ENCODE data around the gene STK17A. TPM values are rescaled to one million over a fixed set of nuclear protein-coding genes. Genes with fewer than 3 reads are reported as not detected.

The STK17A gene
- polyA plus RNA-seq (2013, experiment 1 of 2), result 37.7 TPM
- polyA plus RNA-seq (2013, experiment 2 of 2), result 37.0 TPM

- 1% methylated on average over 28 to 56 of the region's 83 CpGs for WGBS, 2 experiments (ENCODE audit: insufficient coverage in 2 of 2)
- Histone ChIP-seq H3K27ac (ENCODE audit: low read depth, low read length, severe bottlenecking) (peak within 1 kb of the TSS; percentile 84), H3K36me3 (ENCODE audit: control insufficient read depth, insufficient read depth, low read length) (no peaks in the 10 kb centered on the region), H3K4me1 (ENCODE audit: control insufficient read depth, insufficient read depth, low read length, poor library complexity, severe bottlenecking) (peaks cover 5% of the 10 kb centered on the region), H3K4me3 (ENCODE audit: extremely low read depth, insufficient read depth, low read length, poor library complexity, severe bottlenecking) (peak within 1 kb of the TSS; percentile 76), H3K9me3 (ENCODE audit: control insufficient read depth, low read length) (peaks cover 6% of the 10 kb centered on the region)
Measured at GRCh38 chr7:43582503-43583423, at the start of gene STK17A. Gene STK17A, plus strand, starts transcription at chr7:43583108. Its CDS starts 136 bp downstream, at chr7:43583244.

- no peaks in the 10 kb centered on the region for H3K36me3 ChIP-seq (ENCODE audit: control insufficient read depth, insufficient read depth, low read length)
- H3K4me1 ChIP-seq (ENCODE audit: control insufficient read depth, insufficient read depth, low read length, poor library complexity, severe bottlenecking), result peaks cover 13% of the 10 kb centered on the region
- no peak overlapping the region for H3K27ac ChIP-seq (ENCODE audit: low read depth, low read length, severe bottlenecking)
- WGBS, 2 experiments (ENCODE audit: insufficient coverage in 2 of 2), result 91 to 92% methylated on average over 3 to 5 of the region's 6 CpGs
- no peak overlapping the region for H3K4me3 ChIP-seq (ENCODE audit: extremely low read depth, insufficient read depth, low read length, poor library complexity, severe bottlenecking)
- H3K9me3 ChIP-seq (ENCODE audit: control insufficient read depth, low read length), result no peaks in the 10 kb centered on the region
Measured at GRCh38 chr7:43533801-43534479, 49.0 kb upstream of the STK17A start.

- no peak overlapping the region for H3K4me3 ChIP-seq (ENCODE audit: extremely low read depth, insufficient read depth, low read length, poor library complexity, severe bottlenecking)
- H3K4me1 ChIP-seq (ENCODE audit: control insufficient read depth, insufficient read depth, low read length, poor library complexity, severe bottlenecking), result peaks cover 13% of the 10 kb centered on the region
- H3K9me3 ChIP-seq (ENCODE audit: control insufficient read depth, low read length), result no peaks in the 10 kb centered on the region
- WGBS, 2 experiments (ENCODE audit: insufficient coverage in 2 of 2), result 94 to 100% methylated on average over 2 to 3 of the region's 4 CpGs
- no peaks in the 10 kb centered on the region for H3K36me3 ChIP-seq (ENCODE audit: control insufficient read depth, insufficient read depth, low read length)
- no peak overlapping the region for H3K27ac ChIP-seq (ENCODE audit: low read depth, low read length, severe bottlenecking)
Measured at GRCh38 chr7:43535031-43535451, 47.9 kb upstream of the STK17A start.

GRCh38 chr7:43535810-43536585, 46.9 kb upstream of the STK17A start:
- 81 to 100% methylated on average over 2 to 4 of the region's 6 CpGs for WGBS, 2 experiments (ENCODE audit: insufficient coverage in 2 of 2)
- Histone ChIP-seq H3K27ac (ENCODE audit: low read depth, low read length, severe bottlenecking) (no peak overlapping the region), H3K4me1 (ENCODE audit: control insufficient read depth, insufficient read depth, low read length, poor library complexity, severe bottlenecking) (peaks cover 13% of the 10 kb centered on the region)

GRCh38 chr7:43536773-43537172, 46.1 kb upstream of the STK17A start:
- Histone ChIP-seq H3K4me3 (ENCODE audit: extremely low read depth, insufficient read depth, low read length, poor library complexity, severe bottlenecking) (no peak overlapping the region), H3K36me3 (ENCODE audit: control insufficient read depth, insufficient read depth, low read length) (no peaks in the 10 kb centered on the region), H3K27ac (ENCODE audit: low read depth, low read length, severe bottlenecking) (no peak overlapping the region), H3K4me1 (ENCODE audit: control insufficient read depth, insufficient read depth, low read length, poor library complexity, severe bottlenecking) (peaks cover 13% of the 10 kb centered on the region), H3K9me3 (ENCODE audit: control insufficient read depth, low read length) (no peaks in the 10 kb centered on the region)
- WGBS, 2 experiments (ENCODE audit: insufficient coverage in 2 of 2), result 95 to 96% methylated on average over 15 of the region's 15 CpGs

More at GRCh38 chr7:43535810-43536585, 46.9 kb upstream of the STK17A start:
- Histone ChIP-seq H3K36me3 (ENCODE audit: control insufficient read depth, insufficient read depth, low read length) (no peaks in the 10 kb centered on the region), H3K4me3 (ENCODE audit: extremely low read depth, insufficient read depth, low read length, poor library complexity, severe bottlenecking) (no peak overlapping the region), H3K9me3 (ENCODE audit: control insufficient read depth, low read length) (no peaks in the 10 kb centered on the region)

GRCh38 chr7:43537765-43538403, 45.0 kb upstream of the STK17A start:
- Histone ChIP-seq H3K4me3 (ENCODE audit: extremely low read depth, insufficient read depth, low read length, poor library complexity, severe bottlenecking) (no peak overlapping the region), H3K4me1 (ENCODE audit: control insufficient read depth, insufficient read depth, low read length, poor library complexity, severe bottlenecking) (peaks cover 13% of the 10 kb centered on the region), H3K27ac (ENCODE audit: low read depth, low read length, severe bottlenecking) (no peak overlapping the region), H3K9me3 (ENCODE audit: control insufficient read depth, low read length) (no peaks in the 10 kb centered on the region), H3K36me3 (ENCODE audit: control insufficient read depth, insufficient read depth, low read length) (no peaks in the 10 kb centered on the region)
- WGBS, 2 experiments (ENCODE audit: insufficient coverage in 2 of 2), result 91 to 92% methylated on average over 8 to 9 of the region's 9 CpGs

- no peak overlapping the region for H3K27ac ChIP-seq (ENCODE audit: low read depth, low read length, severe bottlenecking)
- peaks cover 13% of the 10 kb centered on the region for H3K4me1 ChIP-seq (ENCODE audit: control insufficient read depth, insufficient read depth, low read length, poor library complexity, severe bottlenecking)
- H3K4me3 ChIP-seq (ENCODE audit: extremely low read depth, insufficient read depth, low read length, poor library complexity, severe bottlenecking), result no peak overlapping the region
- H3K9me3 ChIP-seq (ENCODE audit: control insufficient read depth, low read length), result no peaks in the 10 kb centered on the region
- 90% methylated on average over 2 of the region's 4 CpGs; no CpG with 5 or more reads in 1 of the 2 experiments for WGBS, 2 experiments (ENCODE audit: insufficient coverage in 2 of 2)
- no peaks in the 10 kb centered on the region for H3K36me3 ChIP-seq (ENCODE audit: control insufficient read depth, insufficient read depth, low read length)
Measured at GRCh38 chr7:43538404-43538771, 44.5 kb upstream of the STK17A start.

GRCh38 chr7:43540471-43540870, 42.4 kb upstream of the STK17A start:
- H3K9me3 ChIP-seq (ENCODE audit: control insufficient read depth, low read length), result no peaks in the 10 kb centered on the region
- WGBS, 2 experiments (ENCODE audit: insufficient coverage in 2 of 2), result 83 to 90% methylated on average over 1 to 3 of the region's 3 CpGs
- no peak overlapping the region for H3K27ac ChIP-seq (ENCODE audit: low read depth, low read length, severe bottlenecking)
- no peaks in the 10 kb centered on the region for H3K36me3 ChIP-seq (ENCODE audit: control insufficient read depth, insufficient read depth, low read length)
- H3K4me3 ChIP-seq (ENCODE audit: extremely low read depth, insufficient read depth, low read length, poor library complexity, severe bottlenecking), result no peak overlapping the region
- H3K4me1 ChIP-seq (ENCODE audit: control insufficient read depth, insufficient read depth, low read length, poor library complexity, severe bottlenecking), result peaks cover 13% of the 10 kb centered on the region

GRCh38 chr7:43542716-43543115, 40.2 kb upstream of the STK17A start:
- WGBS, 2 experiments (ENCODE audit: insufficient coverage in 2 of 2), result 100% methylated on average over 1 to 2 of the region's 5 CpGs
- no peaks in the 10 kb centered on the region for H3K9me3 ChIP-seq (ENCODE audit: control insufficient read depth, low read length)
- H3K27ac ChIP-seq (ENCODE audit: low read depth, low read length, severe bottlenecking), result no peak overlapping the region
- peaks cover 8% of the 10 kb centered on the region for H3K4me1 ChIP-seq (ENCODE audit: control insufficient read depth, insufficient read depth, low read length, poor library complexity, severe bottlenecking)
- no peaks in the 10 kb centered on the region for H3K36me3 ChIP-seq (ENCODE audit: control insufficient read depth, insufficient read depth, low read length)
- H3K4me3 ChIP-seq (ENCODE audit: extremely low read depth, insufficient read depth, low read length, poor library complexity, severe bottlenecking), result no peak overlapping the region

GRCh38 chr7:43546231-43546630, 36.7 kb upstream of the STK17A start:
- Histone ChIP-seq H3K9me3 (ENCODE audit: control insufficient read depth, low read length) (no peaks in the 10 kb centered on the region), H3K4me3 (ENCODE audit: extremely low read depth, insufficient read depth, low read length, poor library complexity, severe bottlenecking) (no peak overlapping the region), H3K36me3 (ENCODE audit: control insufficient read depth, insufficient read depth, low read length) (no peaks in the 10 kb centered on the region), H3K27ac (ENCODE audit: low read depth, low read length, severe bottlenecking) (no peak overlapping the region), H3K4me1 (ENCODE audit: control insufficient read depth, insufficient read depth, low read length, poor library complexity, severe bottlenecking) (no peaks in the 10 kb centered on the region)

All from mesodermal cell (in vitro differentiated cells).